SKM-1 treated with dmso at 0.1 percent for 144 hours (cell line): ENCODE results near the gene DCUN1D2.
A peak's percentile ranks its signal among the peaks of the same experiment; 100 is the strongest.
"Not testable (repeated sequence)": the region's sequence is repeated elsewhere in the genome, so short reads cannot be mapped to it uniquely, and the experiment has no call there.

Source experiments
- DNase-seq: peaks from one replicate; lab custom pipeline; 2025; ENCODE audit not compliant: unreplicated experiment; lab: John Stamatoyannopoulos, UW

The DCUN1D2 gene

GRCh38 chr13:113448885-113449692 lies 41.4 kb downstream of the DCUN1D2 start:
- peak; percentile 92 for DNase-seq

- no peak for DNase-seq
These were observed 42.0 kb downstream of the DCUN1D2 start for GRCh38 chr13:113448545-113448884.

GRCh38 chr13:113447596-113447995 lies 42.9 kb downstream of the DCUN1D2 start:
- DNase-seq: no peak

GRCh38 chr13:113446488-113446854 lies 44.0 kb downstream of the DCUN1D2 start:
- DNase-seq: no peak

- no peak for DNase-seq
These were observed 44.6 kb downstream of the DCUN1D2 start for GRCh38 chr13:113445791-113446487.

- no peak for DNase-seq
These were observed 46.5 kb downstream of the DCUN1D2 start for GRCh38 chr13:113443991-113444390.

GRCh38 chr13:113442985-113443362 lies 47.5 kb downstream of the DCUN1D2 start:
- no peak for DNase-seq

- DNase-seq: no peak
These were observed 48.0 kb downstream of the DCUN1D2 start for GRCh38 chr13:113442354-113442984.

- DNase-seq: no peak
These were observed 48.9 kb downstream of the DCUN1D2 start for GRCh38 chr13:113441661-113442060.

- DNase-seq: no peak
These were observed 53.0 kb downstream of the DCUN1D2 start for GRCh38 chr13:113437408-113438010.

GRCh38 chr13:113436866-113437265 lies 53.6 kb downstream of the DCUN1D2 start:
- DNase-seq: not testable (repeated sequence)

- DNase-seq: not testable (repeated sequence)
These were observed 54.6 kb downstream of the DCUN1D2 start for GRCh38 chr13:113435907-113436306.

- no peak for DNase-seq
These were observed 57.1 kb downstream of the DCUN1D2 start for GRCh38 chr13:113433391-113433916.

GRCh38 chr13:113432506-113433270 lies 57.8 kb downstream of the DCUN1D2 start:
- no peak for DNase-seq

GRCh38 chr13:113431171-113431570 lies 59.3 kb downstream of the DCUN1D2 start:
- no peak for DNase-seq

- no peak for DNase-seq
These were observed 60.0 kb downstream of the DCUN1D2 start for GRCh38 chr13:113430378-113431110.

- no peak for DNase-seq
These were observed 60.9 kb downstream of the DCUN1D2 start for GRCh38 chr13:113429608-113429985.

GRCh38 chr13:113428871-113429607 lies 61.5 kb downstream of the DCUN1D2 start:
- no peak for DNase-seq

GRCh38 chr13:113428469-113428865 lies 62.0 kb downstream of the DCUN1D2 start:
- no peak for DNase-seq
